Kidney (tissue), 14 donors: ENCODE measurements around the gene DCAF16. TPM values are rescaled to one million over a fixed set of nuclear protein-coding genes. Genes with fewer than 3 reads are reported as not detected.

Source experiments
- DNase-seq, 5 donors: peaks; one replicate each; pipeline ENCODE4 v3.0.0-alpha.2; 2013 to 2020
- FAIRE-seq: peaks from 2 replicates; lab custom pipeline; 2012; peaks lifted over from hg19 to GRCh38; lab: Jason Lieb, UNC
- H3K27ac ChIP-seq, 2 donors: one replicate each; pipeline ENCODE4 v1.7.0; 2013; ENCODE audit warnings: low read depth in 2 of 2, low read length in 2 of 2, inconsistent platforms in 1 of 2
- H3K27me3 ChIP-seq: one replicate; pipeline ENCODE4 v1.7.1; 2013; ENCODE audit warnings: low read length, inconsistent platforms; ENCODE audit not compliant: control insufficient read depth, insufficient read depth
- H3K36me3 ChIP-seq, 3 donors: one replicate each; pipeline versions ENCODE4 v1.7.0 to v1.7.1; 2013; ENCODE audit warnings: low read length in 3 of 3, control low read depth in 1 of 3, inconsistent platforms in 1 of 3; ENCODE audit not compliant: insufficient read depth in 3 of 3, control insufficient read depth in 2 of 3
- H3K4me1 ChIP-seq, 3 donors: one replicate each; pipeline versions ENCODE4 v1.7.0 to v1.7.1; 2013; ENCODE audit warnings: low read length in 3 of 3, inconsistent platforms in 1 of 3, low read depth in 1 of 3; ENCODE audit not compliant: control insufficient read depth in 2 of 3, insufficient read depth in 2 of 3
- H3K4me3 ChIP-seq, 3 donors: one replicate each; pipeline versions ENCODE4 v1.7.0 to v1.8.1; 2013; ENCODE audit warnings: low read length in 3 of 3, control low read depth in 1 of 3, inconsistent platforms in 1 of 3
- H3K9ac ChIP-seq, 3 donors: one replicate each; pipeline versions ENCODE4 v1.7.0 to v1.7.1; 2013; ENCODE audit warnings: low read length in 3 of 3, control low read depth in 1 of 3, inconsistent platforms in 1 of 3
- H3K9me3 ChIP-seq, 3 donors: one replicate each; pipeline versions ENCODE4 v1.7.0 to v1.7.1; 2013; ENCODE audit warnings: low read length in 3 of 3, control low read depth in 1 of 3, inconsistent platforms in 1 of 3; ENCODE audit not compliant: control insufficient read depth in 2 of 3, insufficient read depth in 1 of 3
- CTCF ChIP-seq: IDR thresholded peaks from 3 replicates; pipeline ENCODE4 v1.5.1; 2012; ENCODE audit warnings: mild to moderate bottlenecking, moderate library complexity, borderline replicate concordance; ENCODE audit not compliant: insufficient read depth; ENCODE audit errors: extremely low read depth
- intact Hi-C: fragments of 100-400 bp; cut with DNase I; formaldehyde crosslinking; loops from one replicate; pipeline ENCODE4 v1.11.1; 2022
- polyA plus RNA-seq: library from polyadenylated mRNA; stranded (reverse); fragments of 350-450 nt; fragmentation: Illumina TruSeq; extraction: RNeasy Lipid Tissue Mini Kit (QIAGEN cat#74804); gene quantifications from one replicate; pipeline ENCODE4 v1.2.3, GENCODE V29; 2014; ENCODE audit warnings: low read depth, low replicate concordance; ENCODE audit not compliant: insufficient read depth
- total RNA-seq: library from RNA; stranded (reverse); fragmentation: NEBNext Ultra II Directional; extraction: Animal tissue kit (Norgen Biotek cat#: 25700); gene quantifications from one replicate; pipeline ENCODE4 v1.2.1, GENCODE V29; 2021
- donor health status: control.
- donor health status: control.
- donor health status: control.
- donor health status: control.
- donor health status: control.
- donor health status: DM: yes; HTN: yes; CAD: no.
- donor health status: Normal renal cell carcinoma (clear cell type).

DCAF16 gene
- total and polyA plus RNA-seq, 2 donors from 2014 or later, result 7.4 to 40.7 TPM

GRCh38 chr4:17812801-17813200 is 2.2 kb upstream of the DCAF16 start:
- TF ChIP-seq CTCF, result no peak
- intact Hi-C loops, result no loop called here
- Histone ChIP-seq H3K36me3 (no peaks in the 10 kb centered on the region), H3K4me1 (peaks cover 3 to 11% (median 8%) of the 10 kb centered on the region in 3 donors), H3K27ac (no peak overlapping the region), H3K27me3 (no peaks in the 10 kb centered on the region), H3K4me3 (peak overlapping the region in 1 of 3 donors; percentile 5), H3K9ac (no peak overlapping the region), H3K9me3 (no peaks in the 10 kb centered on the region)
- no peak for FAIRE-seq
- DNase-seq, result no peak

- H3K4me1 ChIP-seq, result peaks cover 3 to 15% (median 14%) of the 10 kb centered on the region in 3 donors
- no peak for TF ChIP-seq CTCF
- DNase-seq, result no peak
- no peak for FAIRE-seq
- no peaks in the 10 kb centered on the region for H3K36me3 ChIP-seq
- no peaks in the 10 kb centered on the region for H3K27me3 ChIP-seq
- H3K27ac ChIP-seq, result no peak overlapping the region
- H3K9ac ChIP-seq, result no peak overlapping the region
- no peaks in the 10 kb centered on the region for H3K9me3 ChIP-seq
- H3K4me3 ChIP-seq, result peak overlapping the region in 1 of 3 donors; percentile 0
- intact Hi-C loops, result no loop called here
Observed at GRCh38 chr4:17812125-17812524, 1.6 kb upstream of the DCAF16 start.

- Histone ChIP-seq H3K27ac (no peak overlapping the region), H3K36me3 (no peaks in the 10 kb centered on the region), H3K27me3 (no peaks in the 10 kb centered on the region), H3K9ac (peak overlapping the region in 1 of 3 donors; percentile 52), H3K4me3 (peak overlapping the region; percentile 66 to 77 (median 71)), H3K9me3 (no peaks in the 10 kb centered on the region), H3K4me1 (peaks cover 3 to 16% (median 14%) of the 10 kb centered on the region in 3 donors)
- peak in 1 of 5 donors; percentile 42 for DNase-seq
- TF ChIP-seq CTCF, result no peak
- FAIRE-seq, result no peak
- intact Hi-C loops, result no loop called here
Observed at GRCh38 chr4:17811078-17811603, 584 bp upstream of the DCAF16 start.

GRCh38 chr4:17809667-17810066 is 890 bp downstream of the DCAF16 start:
- peak in 3 of 5 donors; percentile 36 to 42 (median 39) for DNase-seq
- Histone ChIP-seq H3K9ac (peak overlapping the region; percentile 90 to 99 (median 96)), H3K27ac (no peak overlapping the region), H3K4me3 (peak overlapping the region; percentile 77 to 95 (median 89)), H3K4me1 (peaks cover 3 to 16% (median 14%) of the 10 kb centered on the region in 3 donors), H3K9me3 (no peaks in the 10 kb centered on the region), H3K36me3 (peaks cover 0 to 2% (median 0%) of the 10 kb centered on the region in 3 donors), H3K27me3 (no peaks in the 10 kb centered on the region)
- FAIRE-seq, result no peak
- no peak for TF ChIP-seq CTCF
- intact Hi-C loops, result no loop called here
